OCI-LY1 (cell line): Measurements from ENCODE around the gene WFDC2.

ENCODE experiments used
- H2AFZ ChIP-seq: fragments of 200-600 bp; sonication (generic), shearing (Covaris generic); 2 replicates; pipeline ENCODE4 v1.6.0; 2014; ENCODE audit warnings: antibody characterized with exemption, mild to moderate bottlenecking, low read length
- H3F3A ChIP-seq: fragments of 200-600 bp; sonication (generic), shearing (Covaris generic); 2 replicates; pipeline ENCODE4 v1.6.0; 2014; ENCODE audit warnings: mild to moderate bottlenecking, antibody characterized with exemption, low read length, moderate library complexity; ENCODE audit not compliant: insufficient read depth
- H3K27ac ChIP-seq: fragments of 200-600 bp; sonication (generic); 2 replicates; pipeline ENCODE4 v1.5.1; 2014; ENCODE audit warnings: low read length, mixed run types, mild to moderate bottlenecking, low read depth; ENCODE audit not compliant: poor library complexity, severe bottlenecking
- H3K27me3 ChIP-seq: fragments of 200-600 bp; sonication (generic); 2 replicates; pipeline ENCODE4 v1.6.0; 2014; ENCODE audit warnings: antibody characterized with exemption, mild to moderate bottlenecking, low read length, moderate library complexity; ENCODE audit not compliant: insufficient read depth
- H3K36me3 ChIP-seq: fragments of 200-600 bp; sonication (generic); 2 replicates; pipeline ENCODE4 v1.6.1; 2014; ENCODE audit warnings: mild to moderate bottlenecking, antibody characterized with exemption, low read length, moderate library complexity, mixed read lengths; ENCODE audit not compliant: insufficient read depth
- H3K4me1 ChIP-seq: fragments of 200-600 bp; sonication (generic); 2 replicates; pipeline ENCODE4 v1.5.1; 2014; ENCODE audit warnings: mild to moderate bottlenecking, low read length, moderate library complexity; ENCODE audit not compliant: insufficient read depth, severe bottlenecking
- H3K4me2 ChIP-seq: fragments of 200-600 bp; sonication (generic), shearing (Covaris generic); 2 replicates; pipeline ENCODE4 v1.6.1; 2014; ENCODE audit warnings: low read length
- H3K4me3 ChIP-seq: fragments of 200-600 bp; sonication (generic); 2 replicates; pipeline ENCODE4 v1.5.1; 2014; ENCODE audit warnings: low read length, low read depth, mild to moderate bottlenecking, mixed read lengths; ENCODE audit not compliant: poor library complexity, severe bottlenecking
- H3K79me2 ChIP-seq: fragments of 200-600 bp; shearing (Covaris generic); 2 replicates; pipeline ENCODE4 v1.6.1; 2016; ENCODE audit warnings: mixed run types, low read length, mixed read lengths; ENCODE audit not compliant: insufficient read depth
- H3K9ac ChIP-seq: fragments of 200-600 bp; sonication (generic), shearing (Covaris generic); 2 replicates; pipeline ENCODE4 v1.6.1; 2014; ENCODE audit warnings: mild to moderate bottlenecking, low read length, mixed read lengths
- H3K9me2 ChIP-seq: fragments of 200-600 bp; sonication (generic), shearing (Covaris generic); 2 replicates; pipeline ENCODE4 v1.6.1; 2014; ENCODE audit warnings: low read depth, mild to moderate bottlenecking, low read length, mixed read lengths
- H3K9me3 ChIP-seq: fragments of 200-600 bp; shearing (Covaris generic); 2 replicates; pipeline ENCODE4 v1.6.1; 2014; ENCODE audit warnings: low read length, mixed read lengths
- H4K20me1 ChIP-seq: fragments of 200-600 bp; sonication (generic), shearing (Covaris generic); 2 replicates; pipeline ENCODE4 v1.6.0; 2016; ENCODE audit warnings: mild to moderate bottlenecking, low read length; ENCODE audit not compliant: insufficient read depth
- CTCF ChIP-seq: fragments of 200-600 bp; sonication (generic), shearing (Covaris generic); IDR thresholded peaks from 2 replicates; pipeline ENCODE4 v1.5.1; 2017; ENCODE audit warnings: mild to moderate bottlenecking, antibody characterized with exemption, low read length, moderate library complexity, mixed read lengths
- EZH2 ChIP-seq: fragments of 200-600 bp; sonication (generic), shearing (Covaris generic); IDR thresholded peaks from 2 replicates; pipeline ENCODE4 v1.8.0; 2017; ENCODE audit warnings: borderline replicate concordance, mixed run types, mild to moderate bottlenecking, antibody characterized with exemption, low read length, moderate library complexity, mixed read lengths

Gene WFDC2

GRCh38 chr20:45452238-45452637 lies 17.3 kb upstream of the WFDC2 start:
- H3K79me2 ChIP-seq: no peaks in the 10 kb centered on the region
- H3K9ac ChIP-seq: no peak overlapping the region
- H2AFZ ChIP-seq: no peak overlapping the region
- no peaks in the 10 kb centered on the region for H3K4me1 ChIP-seq
- no peaks in the 10 kb centered on the region for H3K27me3 ChIP-seq
- no peaks in the 10 kb centered on the region for H3F3A ChIP-seq
- H3K27ac ChIP-seq: no peak overlapping the region
- H3K4me2 ChIP-seq: no peak overlapping the region
- H3K9me3 ChIP-seq: no peaks in the 10 kb centered on the region
- TF ChIP-seq EZH2: no peak
- H3K4me3 ChIP-seq: no peak overlapping the region
- no peaks in the 10 kb centered on the region for H4K20me1 ChIP-seq
- no peaks in the 10 kb centered on the region for H3K9me2 ChIP-seq
- no peaks in the 10 kb centered on the region for H3K36me3 ChIP-seq

GRCh38 chr20:45452772-45453691 lies 16.5 kb upstream of the WFDC2 start:
- no peaks in the 10 kb centered on the region for H3K27me3 ChIP-seq

GRCh38 chr20:45456632-45457031 lies 12.9 kb upstream of the WFDC2 start:
- no peaks in the 10 kb centered on the region for H3K4me1 ChIP-seq
- no peak overlapping the region for H3K27ac ChIP-seq
- TF ChIP-seq EZH2 (no peak), CTCF (peak; percentile 63)
- H3K9me2 ChIP-seq: no peaks in the 10 kb centered on the region
- H4K20me1 ChIP-seq: no peaks in the 10 kb centered on the region
- 0 out of 2 replicates have a peak, but pooled peaks cover 5% of the 10 kb centered on the region for H3K27me3 ChIP-seq
- no peaks in the 10 kb centered on the region for H3K79me2 ChIP-seq
- H3K9me3 ChIP-seq: no peaks in the 10 kb centered on the region
- H3K4me2 ChIP-seq: no peak overlapping the region
- no peaks in the 10 kb centered on the region for H3K36me3 ChIP-seq
- no peak overlapping the region for H3K4me3 ChIP-seq
- no peaks in the 10 kb centered on the region for H3F3A ChIP-seq
- no peak overlapping the region for H2AFZ ChIP-seq
- H3K9ac ChIP-seq: no peak overlapping the region

More at GRCh38 chr20:45452772-45453691, 16.5 kb upstream of the WFDC2 start:
- Histone ChIP-seq H3K79me2 (no peaks in the 10 kb centered on the region), H3F3A (no peaks in the 10 kb centered on the region), H3K9me3 (no peaks in the 10 kb centered on the region), H2AFZ (no peak overlapping the region), H3K4me1 (no peaks in the 10 kb centered on the region), H3K4me3 (no peak overlapping the region), H3K36me3 (no peaks in the 10 kb centered on the region), H3K4me2 (no peak overlapping the region), H3K9ac (no peak overlapping the region), H3K9me2 (no peaks in the 10 kb centered on the region), H4K20me1 (no peaks in the 10 kb centered on the region), H3K27ac (no peak overlapping the region)
- TF ChIP-seq EZH2: no peak
- no peak for TF ChIP-seq CTCF
